NB4 (cell line): ENCODE measurements around the gene CNOT8.
A peak's percentile ranks its signal among the peaks of the same experiment; 100 is the strongest.

Experiments used
- DNase-seq: peaks from one replicate; pipeline ENCODE4 v3.0.0; 2010; ENCODE audit warnings: low read depth
- H3K4me3 ChIP-seq: one replicate; pipeline ENCODE4 v1.5.1; 2011; ENCODE audit warnings: mild to moderate bottlenecking, low read depth, low read length, moderate library complexity
- MYC ChIP-seq: IDR thresholded peaks from 2 replicates; pipeline ENCODE4 v1.6.1; 2011; ENCODE audit warnings: low read depth, low read length
- POLR2A ChIP-seq: IDR thresholded peaks from 2 replicates; pipeline ENCODE4 v1.6.1; 2011; ENCODE audit warnings: mild to moderate bottlenecking; ENCODE audit not compliant: insufficient read length; ENCODE audit errors: extremely low read depth
- TF ChIP-seq, protein P1 (sequence below): IDR thresholded peaks from 2 replicates; pipeline ENCODE4 v1.6.1; 2011; ENCODE audit warnings: low read depth, low read length
- TF ChIP-seq, protein P2 (sequence below): IDR thresholded peaks from one replicate; pipeline ENCODE4 v1.5.1; 2012; ENCODE audit warnings: low read depth, low read length

CNOT8 gene

DNA sequence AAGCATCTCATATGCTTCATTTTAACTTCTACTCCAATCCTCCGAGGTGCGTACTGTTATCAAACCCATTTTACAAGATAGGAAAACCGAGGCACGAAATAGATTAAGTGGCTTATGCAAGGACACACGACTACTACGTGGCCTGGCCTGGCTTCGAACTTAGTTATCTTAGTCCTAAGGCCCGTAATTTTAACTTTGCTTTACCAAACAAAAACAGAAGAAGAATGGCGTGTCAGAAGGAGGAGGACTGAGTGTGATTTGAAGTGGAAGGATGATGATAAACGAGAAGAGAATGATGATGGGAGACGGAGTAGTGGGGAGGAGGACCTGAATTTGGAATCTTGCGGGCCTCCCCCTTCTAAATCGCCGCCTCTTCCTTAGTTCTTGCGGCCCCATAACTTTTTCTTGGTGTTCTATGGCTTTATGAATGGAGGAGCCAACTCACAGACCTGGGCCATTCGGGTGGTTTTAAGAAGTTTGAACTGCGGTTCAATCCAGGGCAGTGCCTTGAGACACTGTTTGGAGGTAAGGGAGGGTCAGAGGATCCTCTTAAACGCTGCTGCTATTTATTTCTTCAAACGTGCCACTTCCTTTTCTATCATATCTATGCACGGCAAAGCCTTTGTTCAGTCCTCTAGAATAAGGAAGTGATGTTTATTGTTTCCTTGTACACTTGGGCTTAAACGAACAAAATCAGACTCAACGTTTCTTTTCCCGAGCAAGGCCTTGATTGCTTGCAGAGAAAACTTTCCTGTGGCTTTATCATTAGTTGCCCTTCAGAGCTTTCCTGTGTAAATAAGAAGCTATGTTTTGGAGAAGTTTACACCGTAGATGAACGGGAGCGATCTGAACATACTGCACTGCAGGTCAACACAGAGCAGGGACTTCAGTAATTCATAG lies 795 bp downstream of the CNOT8 start:
- peak overlapping the region; percentile 99 for H3K4me3 ChIP-seq
- no peak for TF ChIP-seq POLR2A
- TF ChIP-seq, protein P1, sequence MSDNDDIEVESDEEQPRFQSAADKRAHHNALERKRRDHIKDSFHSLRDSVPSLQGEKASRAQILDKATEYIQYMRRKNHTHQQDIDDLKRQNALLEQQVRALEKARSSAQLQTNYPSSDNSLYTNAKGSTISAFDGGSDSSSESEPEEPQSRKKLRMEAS = peak; percentile 11; the same call in 1 of the 2 replicates
- DNase-seq = peak; percentile 82

DNA sequence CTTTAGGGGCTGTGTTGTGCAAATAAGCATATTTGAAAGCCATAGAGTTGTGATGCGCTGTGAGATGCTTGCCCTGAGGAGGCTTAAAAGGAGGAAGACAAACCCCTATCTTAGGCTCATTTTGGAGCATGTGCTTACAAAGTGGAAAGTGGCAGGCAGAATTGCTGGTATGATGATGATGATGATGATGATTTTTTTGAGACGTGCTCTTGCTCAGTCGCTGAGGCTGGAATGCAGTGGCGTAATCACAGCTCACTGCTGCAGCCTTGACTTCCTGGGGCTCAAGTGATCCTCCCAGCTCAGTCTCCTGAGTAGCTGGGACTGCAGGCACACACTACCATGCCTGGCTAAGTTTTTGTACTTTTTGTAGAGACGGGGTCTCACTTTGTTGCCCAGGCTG lies 1.7 kb downstream of the CNOT8 start:
- peak overlapping the region; percentile 99 for H3K4me3 ChIP-seq
- DNase-seq = peak; percentile 80
- TF ChIP-seq, protein P2, sequence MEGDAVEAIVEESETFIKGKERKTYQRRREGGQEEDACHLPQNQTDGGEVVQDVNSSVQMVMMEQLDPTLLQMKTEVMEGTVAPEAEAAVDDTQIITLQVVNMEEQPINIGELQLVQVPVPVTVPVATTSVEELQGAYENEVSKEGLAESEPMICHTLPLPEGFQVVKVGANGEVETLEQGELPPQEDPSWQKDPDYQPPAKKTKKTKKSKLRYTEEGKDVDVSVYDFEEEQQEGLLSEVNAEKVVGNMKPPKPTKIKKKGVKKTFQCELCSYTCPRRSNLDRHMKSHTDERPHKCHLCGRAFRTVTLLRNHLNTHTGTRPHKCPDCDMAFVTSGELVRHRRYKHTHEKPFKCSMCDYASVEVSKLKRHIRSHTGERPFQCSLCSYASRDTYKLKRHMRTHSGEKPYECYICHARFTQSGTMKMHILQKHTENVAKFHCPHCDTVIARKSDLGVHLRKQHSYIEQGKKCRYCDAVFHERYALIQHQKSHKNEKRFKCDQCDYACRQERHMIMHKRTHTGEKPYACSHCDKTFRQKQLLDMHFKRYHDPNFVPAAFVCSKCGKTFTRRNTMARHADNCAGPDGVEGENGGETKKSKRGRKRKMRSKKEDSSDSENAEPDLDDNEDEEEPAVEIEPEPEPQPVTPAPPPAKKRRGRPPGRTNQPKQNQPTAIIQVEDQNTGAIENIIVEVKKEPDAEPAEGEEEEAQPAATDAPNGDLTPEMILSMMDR = no peak
- TF ChIP-seq, protein P1 = no peak
- no peak for TF ChIP-seq POLR2A
- no peak for TF ChIP-seq MYC

DNA sequence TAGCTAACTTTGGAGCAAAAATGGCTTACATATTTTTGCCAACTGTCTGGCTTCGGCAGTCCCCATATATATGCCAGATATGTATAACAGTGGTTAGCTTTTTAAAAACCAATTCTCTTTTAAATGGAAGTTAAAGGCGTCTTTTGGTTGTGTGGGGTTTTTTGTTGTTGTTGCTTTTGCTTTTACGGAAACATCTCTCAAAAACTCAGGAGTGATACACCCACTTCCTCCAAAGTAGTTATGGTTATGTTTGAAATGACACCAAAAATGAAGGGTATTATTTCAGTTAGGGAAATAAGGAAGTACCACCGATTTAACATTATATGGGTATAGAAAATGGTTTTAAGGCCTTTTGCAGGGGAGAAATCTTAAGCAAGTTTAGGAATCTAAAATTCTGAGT lies 2.3 kb downstream of the CNOT8 start:
- no peak for TF ChIP-seq MYC
- TF ChIP-seq, protein P1 = no peak
- no peak for TF ChIP-seq POLR2A
- TF ChIP-seq, protein P2 = no peak
- DNase-seq = peak; percentile 59
- H3K4me3 ChIP-seq = peak overlapping the region; percentile 99

DNA sequence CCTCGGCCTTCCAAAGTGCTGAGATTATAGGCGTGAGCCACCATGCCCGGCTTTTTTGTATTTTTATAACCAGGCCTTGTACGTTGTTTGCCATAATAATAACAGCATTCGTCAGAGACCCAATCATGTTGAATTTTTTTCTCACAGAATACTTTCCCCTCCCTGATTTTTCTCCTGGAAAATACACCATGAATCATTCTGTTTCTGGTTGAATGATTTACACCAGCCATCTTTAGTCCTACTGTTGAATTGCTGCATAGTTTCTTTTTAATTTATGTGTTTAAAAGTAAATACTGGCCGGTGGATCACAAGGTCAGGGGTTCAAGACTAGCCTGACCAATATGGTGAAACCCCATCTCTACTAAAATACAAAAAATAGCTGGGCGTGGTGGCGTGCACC lies 3.5 kb downstream of the CNOT8 start:
- TF ChIP-seq POLR2A (no peak), MYC (no peak)
- TF ChIP-seq, protein P2 = no peak
- TF ChIP-seq, protein P1 = no peak
- H3K4me3 ChIP-seq = no peak overlapping the region
- DNase-seq = no peak

DNA sequence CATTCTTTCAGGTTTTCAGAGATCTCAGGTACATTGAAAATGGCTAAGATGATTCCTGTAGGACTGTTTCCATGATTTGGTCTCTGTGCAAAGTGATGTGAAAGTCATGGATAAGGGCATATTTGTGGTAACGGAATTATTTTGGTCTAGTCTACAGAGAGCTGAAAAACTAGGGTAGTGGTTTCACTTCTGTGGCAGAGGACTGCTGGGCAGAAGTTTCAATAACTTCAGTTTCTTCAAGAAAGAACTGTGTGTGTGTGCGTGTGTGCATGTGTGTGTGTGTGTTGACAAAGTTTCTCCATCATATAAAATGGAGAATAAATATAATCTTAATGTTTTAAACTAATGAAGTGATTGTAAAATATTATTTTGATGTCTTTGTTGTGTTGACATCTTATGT lies 4.3 kb downstream of the CNOT8 start:
- peak overlapping the region; percentile 6 for H3K4me3 ChIP-seq
- TF ChIP-seq POLR2A (no peak), MYC (no peak)
- TF ChIP-seq, protein P2 = no peak
- TF ChIP-seq, protein P1 = no peak
- DNase-seq = no peak

DNA sequence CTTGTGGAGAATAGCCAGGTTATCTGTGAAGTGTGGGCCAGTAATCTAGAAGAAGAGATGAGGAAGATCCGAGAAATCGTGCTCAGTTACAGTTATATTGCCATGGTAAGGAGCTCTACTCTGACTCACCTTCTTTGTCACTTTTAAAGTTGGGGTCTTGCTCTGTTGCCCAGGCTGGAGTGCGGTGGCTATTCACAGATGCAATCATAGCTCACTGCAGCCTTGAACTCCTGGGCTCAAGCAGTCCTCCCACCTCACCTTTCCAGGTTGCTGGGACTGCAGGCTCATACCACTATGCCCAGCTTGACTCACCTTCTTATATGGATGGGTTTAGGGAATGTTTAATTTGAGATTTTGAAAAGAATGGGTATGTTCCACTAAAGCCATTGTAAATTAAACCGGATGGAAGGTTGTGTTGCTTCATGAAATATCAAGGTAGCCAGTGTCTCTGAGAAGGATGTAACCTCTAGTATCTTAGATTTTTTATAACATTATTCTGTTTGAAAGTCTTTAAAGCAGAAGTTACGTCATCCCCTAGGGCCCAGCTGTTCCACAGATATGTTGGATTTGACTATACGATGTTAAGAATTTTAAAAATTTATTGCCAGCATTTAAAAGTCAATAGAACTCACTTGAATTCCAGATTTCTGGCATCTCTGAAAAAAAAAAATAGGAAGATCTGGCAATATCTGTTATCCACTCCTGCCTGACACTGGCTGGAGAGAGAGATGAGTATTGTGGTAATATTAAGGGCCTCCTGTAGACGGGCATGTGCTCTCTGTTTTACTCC lies 5.1 kb downstream of the CNOT8 start:
- peak overlapping the region; percentile 19 for H3K4me3 ChIP-seq
- no peak for TF ChIP-seq POLR2A
- TF ChIP-seq, protein P2 = no peak
- TF ChIP-seq, protein P1 = no peak
- TF ChIP-seq MYC = no peak
- DNase-seq = peak; percentile 14
